HG02798 (cell line): Measurements from ENCODE around the gene GTF2I.
"Not testable (repeated sequence)": the region's sequence is repeated elsewhere in the genome, so short reads cannot be mapped to it uniquely, and the experiment has no call there.

ENCODE experiments used
- ATAC-seq: cut with Tn5 transposase; IDR thresholded peaks from one replicate; pipeline ENCODE4 v1.9.1; 2021; ENCODE audit warnings: mild to moderate bottlenecking; ENCODE audit not compliant: unreplicated experiment, poor library complexity

The GTF2I gene

DNA sequence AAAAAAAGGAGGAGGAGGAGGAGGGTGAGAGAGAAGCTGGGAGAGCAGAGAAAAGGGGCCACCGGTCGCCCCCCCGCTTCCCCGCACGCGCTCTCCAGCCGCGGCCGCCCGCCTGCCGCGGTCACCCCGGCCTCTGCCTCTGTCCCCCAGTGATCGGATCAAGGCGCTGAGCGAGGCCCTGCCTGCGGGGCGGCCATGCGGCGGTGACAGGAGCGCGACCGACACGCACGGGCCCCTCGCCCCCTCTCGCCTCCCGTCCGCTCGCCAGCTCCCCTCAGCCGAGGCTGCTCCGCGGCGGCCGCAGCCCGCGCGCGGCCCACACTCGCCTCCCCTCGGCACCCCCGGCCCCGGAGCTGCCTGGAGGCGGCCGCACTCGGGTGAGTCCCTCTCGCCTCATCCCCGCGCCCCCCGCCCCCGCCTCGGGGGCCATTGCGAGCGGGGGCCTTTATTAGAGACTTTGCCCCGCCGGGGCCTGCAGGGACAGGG is at the start of gene GTF2I:
GTF2I (plus strand) TSS at position 27 of the 486 bp plus-strand sequence. CDS start 31,411 bp downstream, outside the sequence.
- ATAC-seq, result peak; percentile 26

DNA sequence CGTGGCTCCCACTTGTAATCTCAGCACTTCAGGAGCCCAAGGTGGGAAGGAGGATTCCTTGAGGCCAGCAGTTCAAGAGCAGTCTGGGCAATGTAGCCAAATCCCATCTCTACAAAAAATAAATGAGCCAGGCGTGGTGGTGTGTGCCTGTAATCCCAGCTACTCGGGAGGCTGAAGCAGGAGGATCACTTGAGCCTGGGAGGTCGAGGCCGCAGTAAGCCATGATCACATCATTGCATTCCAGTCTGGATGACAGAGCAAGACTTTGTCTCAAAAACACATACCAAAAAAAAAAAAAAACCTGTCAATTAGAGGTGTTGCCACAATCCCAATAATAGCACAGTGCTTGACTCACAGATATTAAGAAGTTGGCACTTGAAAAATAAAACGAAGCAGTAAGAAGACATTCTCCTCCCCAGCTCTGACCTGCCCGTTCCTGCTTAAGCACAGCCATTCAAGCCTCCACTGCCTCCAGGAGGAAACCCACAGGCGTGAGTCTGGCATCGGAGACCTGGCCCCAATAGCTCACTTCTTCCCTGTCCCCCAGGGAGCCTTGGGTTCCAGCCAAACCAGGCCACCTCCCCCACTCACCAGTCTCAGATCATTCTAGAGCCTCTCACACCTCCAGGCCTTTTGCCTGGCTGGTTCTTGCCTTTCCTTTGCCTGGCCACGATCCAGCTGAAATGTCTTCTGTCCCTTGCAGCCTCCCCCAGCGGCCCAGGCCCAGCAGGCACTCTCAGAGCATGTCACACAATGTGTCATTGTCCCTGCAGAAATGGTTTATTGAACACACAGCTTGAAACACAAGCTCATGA is 45.3 kb upstream of the GTF2I start:
- no peak for ATAC-seq

DNA sequence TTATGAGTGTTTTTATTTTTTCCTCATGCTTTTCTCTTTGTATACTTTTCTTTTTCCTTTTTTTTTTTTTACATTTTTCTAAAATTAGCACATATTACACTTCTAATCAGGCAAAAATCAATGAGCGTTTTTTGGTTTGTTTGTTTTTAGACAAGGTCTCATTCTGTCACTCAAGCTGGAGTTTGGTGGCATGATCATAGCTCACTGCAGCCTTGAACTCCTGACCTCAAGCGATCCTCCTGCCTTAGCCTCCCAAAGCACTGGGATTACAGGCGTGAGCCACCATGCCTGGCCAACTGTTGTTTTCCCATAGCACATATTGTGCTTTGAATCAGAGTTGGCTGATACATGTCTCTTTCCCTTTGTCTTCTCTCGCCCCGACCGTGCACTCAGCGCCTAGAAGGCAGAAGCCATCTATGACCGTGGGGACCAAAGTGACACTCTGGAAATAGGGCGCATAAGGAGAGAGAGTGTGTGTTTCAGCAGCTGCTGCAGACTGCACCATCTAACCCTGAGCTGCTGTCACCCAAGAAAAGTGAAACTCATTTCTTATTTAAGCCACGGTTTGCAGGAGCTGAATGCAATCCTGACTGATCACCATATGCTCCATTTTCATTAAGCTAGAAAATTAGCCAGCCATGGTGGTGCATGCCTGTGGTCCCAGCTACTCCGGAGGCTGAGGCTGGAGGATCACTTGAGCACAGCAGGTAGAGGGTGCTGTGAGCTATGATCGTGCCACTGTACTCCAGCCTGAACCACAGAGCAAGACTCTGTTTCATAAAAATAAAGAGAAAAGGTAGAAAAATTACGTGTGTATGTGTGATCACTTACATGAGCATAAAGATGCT is 41.4 kb upstream of the GTF2I start:
- ATAC-seq, result no peak

DNA sequence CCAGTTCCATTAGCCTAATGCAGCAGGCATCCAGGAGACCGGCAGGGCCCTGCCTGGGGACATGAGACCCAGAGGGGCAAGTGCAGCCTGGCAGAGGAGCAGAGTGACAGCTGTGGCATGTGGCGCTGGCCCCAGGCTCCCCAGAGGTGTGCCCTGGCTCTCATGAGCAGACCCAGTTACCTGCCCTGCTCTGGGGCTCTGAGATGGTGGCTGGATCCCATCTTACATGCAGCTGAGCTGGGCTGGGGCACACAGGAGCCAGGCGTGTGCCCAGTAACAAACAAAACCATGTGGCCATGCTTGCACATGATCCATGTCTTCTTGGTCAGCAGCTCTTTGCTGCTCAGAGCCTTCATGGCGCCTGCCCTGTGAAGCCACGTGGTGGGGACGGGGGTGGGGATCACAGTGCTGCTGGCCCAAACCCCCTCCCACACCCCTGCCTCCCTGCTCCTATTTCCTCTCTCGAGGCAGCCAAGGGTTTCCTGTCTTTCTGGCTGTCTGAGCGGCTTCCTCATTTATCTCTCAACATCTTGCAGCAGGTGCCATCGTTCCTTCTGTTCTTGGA is 40.3 kb upstream of the GTF2I start:
- ATAC-seq, result no peak

DNA sequence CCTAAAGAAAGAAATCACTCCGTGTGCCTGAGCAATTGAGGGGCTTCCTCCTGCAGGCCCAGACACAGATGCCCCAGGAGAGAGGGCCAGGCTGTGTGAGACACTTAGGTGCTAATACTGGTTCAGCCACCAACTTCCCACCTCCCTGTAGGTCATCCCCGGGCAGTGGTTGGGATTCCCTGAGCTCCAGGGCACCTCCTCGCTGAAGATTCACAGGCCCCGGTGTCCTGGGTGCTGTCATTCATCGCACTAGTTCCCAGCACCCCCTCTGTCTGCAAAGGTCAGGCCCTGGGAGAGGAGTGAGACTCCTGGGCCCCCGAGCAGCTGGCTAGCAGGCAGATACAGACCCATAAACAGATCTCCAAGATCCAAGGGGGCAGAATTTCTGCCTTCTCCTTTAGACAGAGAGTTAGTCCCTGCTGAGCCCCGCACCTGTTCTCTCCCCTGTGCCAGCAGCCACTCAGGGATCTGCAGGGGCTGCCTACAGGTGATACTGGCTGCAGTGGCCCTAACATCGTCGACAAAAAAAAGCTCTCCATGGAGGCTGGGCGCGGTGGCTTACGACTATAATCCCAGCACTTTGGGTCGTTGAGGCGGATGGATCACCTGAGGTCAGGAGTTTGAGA is 38.2 kb upstream of the GTF2I start:
- ATAC-seq, result no peak

DNA sequence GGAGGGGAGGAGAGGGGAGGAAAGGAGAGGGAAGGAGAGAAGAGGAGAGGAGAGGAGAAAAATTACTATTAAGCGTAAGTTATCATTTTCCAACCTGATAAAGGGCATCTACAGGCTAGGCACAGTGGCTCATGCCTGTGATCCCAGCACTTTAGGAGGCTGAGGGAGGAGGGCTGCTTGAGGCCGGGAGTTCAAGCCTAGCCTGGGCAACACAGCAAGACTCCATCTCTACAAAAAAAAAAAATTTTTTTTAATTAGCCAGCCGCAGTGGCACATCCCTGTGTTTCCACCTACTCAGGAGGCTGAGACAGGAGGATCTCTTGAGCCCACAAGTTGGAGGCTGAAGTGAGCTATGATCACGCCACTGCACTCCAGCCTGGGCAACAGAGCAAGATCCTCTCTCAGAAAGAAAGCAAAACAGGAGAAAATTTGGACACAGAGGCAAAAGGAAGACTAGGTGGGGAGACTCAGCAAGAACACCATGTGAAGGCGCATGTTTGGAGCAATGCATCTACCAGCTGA is 35.2 kb upstream of the GTF2I start:
- ATAC-seq, result no peak

DNA sequence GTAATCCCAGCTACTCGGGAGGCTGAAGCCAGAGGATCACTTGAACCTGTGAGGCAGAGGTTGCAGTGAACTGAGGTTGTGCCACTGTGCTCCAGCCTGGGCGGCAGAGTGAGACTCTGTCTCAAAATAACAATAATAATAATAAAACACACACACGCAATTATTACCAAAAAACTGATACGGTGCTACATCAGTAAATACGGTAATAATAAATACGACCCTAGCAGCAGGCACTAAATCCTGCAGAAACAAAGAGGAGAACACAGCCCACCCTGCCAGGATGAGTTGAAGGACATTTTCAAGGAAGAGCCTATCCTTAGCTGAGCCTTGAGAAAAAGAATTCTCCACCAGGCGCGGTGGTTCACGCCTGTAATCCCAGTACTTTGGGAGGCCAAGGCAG is 34.4 kb upstream of the GTF2I start:
- ATAC-seq, result no peak

DNA sequence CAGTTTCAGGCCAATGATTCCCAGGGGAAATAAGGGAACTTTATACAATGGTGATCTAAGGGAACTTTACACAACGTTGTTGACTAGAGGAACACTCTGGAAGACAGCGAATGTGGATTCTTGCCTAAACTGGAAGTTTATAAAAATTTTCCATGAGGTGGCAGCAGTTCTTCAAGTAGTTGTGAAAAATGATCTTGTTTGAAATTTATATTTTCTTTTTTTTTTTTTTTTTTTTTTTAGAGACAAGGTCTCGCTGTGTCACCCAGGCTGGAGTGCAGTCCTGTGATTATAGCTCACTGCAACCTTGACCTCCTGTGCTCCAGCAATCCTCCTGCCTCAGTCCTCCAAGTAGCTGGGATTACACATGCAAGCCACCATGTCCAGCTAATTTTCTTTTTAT is 32.1 kb upstream of the GTF2I start:
- ATAC-seq, result no peak

DNA sequence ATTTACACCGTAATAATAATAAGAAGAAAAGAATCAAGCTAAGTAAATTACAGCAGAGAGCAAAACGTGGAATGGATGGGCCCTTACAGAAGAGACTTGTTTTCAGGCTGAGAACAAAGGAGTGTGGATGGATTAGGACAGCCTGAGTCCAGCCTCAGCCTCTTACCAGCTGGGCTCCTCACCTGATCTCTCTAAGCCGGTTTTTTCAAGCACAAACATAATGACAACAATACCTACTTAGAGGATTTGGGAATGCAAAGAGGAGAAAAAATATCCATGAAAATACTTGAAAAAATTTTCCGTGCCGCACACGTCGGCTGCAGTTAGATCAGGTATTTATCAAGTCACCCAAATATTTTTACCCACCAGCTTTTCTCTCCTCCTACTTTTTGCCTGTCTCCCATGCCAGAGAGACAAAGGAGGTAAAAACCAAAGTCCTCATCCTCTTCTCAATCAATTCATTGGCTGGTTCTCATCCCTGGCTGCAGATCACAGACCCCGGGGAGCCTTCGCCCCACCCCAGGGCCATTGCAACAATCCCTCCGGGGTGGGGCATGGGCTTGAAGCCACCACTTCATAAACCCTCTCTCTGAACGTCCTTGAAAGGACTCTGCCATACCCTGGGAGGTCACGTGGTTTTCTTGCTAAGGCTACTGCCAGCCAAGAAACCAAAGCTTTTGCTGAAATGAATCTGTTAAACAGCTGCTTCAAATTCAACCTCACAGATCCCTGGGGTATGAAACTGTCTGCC is 29.7 kb upstream of the GTF2I start:
- ATAC-seq, result no peak

DNA sequence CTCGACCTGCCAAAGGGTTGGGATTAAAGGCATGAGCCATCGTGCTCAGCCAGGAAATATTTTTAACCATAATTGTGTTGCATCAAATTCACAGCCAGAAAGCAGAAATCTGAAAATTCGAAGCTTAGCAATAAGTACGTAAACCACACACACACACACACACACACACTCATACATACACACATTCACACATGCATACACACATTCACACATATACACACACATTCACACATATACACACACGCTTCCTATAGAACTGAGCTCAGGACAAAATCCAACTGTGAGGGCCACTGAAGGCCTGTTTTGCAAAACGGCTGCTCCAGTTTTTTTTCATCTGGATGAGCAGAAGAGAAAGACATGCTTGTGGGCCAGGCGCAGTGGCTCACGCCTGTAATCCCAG is 25.0 kb upstream of the GTF2I start:
- no peak for ATAC-seq

DNA sequence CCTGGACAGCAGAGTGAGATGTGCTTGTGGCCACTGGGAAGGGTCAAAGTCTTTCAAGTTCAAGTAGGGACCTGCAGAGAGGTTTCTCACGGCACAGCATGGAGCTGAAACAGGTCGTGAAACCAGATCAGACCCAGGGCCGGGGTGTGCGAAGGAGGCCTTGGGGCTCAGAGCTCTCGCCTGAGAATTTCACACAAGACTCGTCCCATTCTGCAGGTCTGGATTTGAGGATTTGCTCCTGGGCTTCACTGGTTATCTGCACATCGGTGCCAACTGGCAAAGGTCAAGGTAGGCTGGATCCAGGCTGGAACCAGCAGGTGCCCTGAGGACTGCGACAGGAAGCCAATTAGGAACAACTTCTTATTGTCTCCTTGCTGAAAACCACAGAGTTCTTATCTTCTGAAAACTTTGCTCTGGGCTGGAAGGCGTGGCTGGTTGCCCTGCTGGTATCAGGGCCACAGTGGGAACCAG is 24.0 kb upstream of the GTF2I start:
- no peak for ATAC-seq

DNA sequence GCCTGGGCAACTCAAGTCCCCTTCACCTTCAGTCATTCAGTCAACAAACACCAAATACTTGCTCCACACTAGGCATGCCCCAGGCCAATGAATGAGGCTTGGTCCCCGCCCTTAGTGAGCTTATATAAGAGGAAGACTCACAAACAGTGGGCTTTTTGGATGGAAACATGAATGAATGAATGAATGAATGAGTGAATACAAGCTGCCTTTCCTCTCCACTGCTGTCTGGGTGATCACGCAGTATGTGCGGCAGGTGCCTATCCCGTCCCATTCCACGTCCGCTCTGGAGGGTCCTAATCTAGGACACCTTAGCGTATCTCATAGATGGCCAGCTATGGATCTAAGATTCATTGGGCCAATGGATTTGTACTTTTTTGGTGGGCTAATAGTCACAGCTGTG is 19.8 kb upstream of the GTF2I start:
- ATAC-seq, result no peak

DNA sequence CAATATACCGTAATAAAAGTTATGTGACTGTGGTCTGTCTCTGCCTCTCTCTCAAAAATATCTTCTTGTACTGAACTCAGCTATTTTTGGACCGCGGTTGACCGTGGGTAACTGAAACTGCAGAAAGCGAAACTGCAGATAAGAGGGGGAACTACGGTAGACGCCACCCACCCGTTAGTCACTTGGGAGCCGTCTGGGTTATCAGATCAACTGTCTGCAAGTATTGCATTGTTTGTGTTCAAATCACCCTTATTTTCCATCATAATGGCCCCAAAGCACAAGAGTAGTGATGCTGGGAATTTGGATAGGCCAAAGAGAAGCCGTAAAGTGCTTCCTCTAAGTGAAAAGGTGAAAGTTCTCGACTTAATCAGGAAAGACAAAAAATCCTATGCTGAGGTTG is 7.5 kb upstream of the GTF2I start:
- peak; percentile 89 for ATAC-seq

DNA sequence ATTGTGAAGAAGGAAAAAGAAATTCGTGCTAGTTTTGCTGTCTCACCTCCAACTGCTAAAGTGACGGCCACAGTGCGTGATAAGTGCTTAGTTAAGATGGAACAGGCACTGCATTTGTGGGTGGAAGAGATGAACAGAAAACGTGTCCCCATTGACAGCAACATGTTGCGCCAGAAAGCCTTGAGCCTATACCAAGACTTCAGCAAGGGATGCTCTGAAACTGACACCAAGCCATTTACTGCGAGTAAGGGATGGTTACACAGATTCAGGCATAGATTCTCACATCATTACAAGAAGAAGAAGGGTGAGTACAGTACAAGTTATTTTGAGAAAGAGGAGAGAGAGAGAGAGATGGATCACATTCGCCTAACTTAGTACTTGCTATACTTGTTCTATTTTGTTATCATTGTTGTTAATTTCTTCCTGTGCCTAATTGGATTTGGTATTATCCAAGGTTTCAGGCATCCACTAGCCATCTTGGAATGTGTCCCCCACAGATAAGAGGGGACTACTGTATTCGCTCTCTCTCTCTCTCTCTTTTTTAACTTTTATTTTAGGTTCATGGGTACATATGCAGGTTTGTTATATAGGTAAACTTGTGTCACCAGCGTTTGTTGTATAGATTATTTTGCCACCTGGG is 6.9 kb upstream of the GTF2I start:
- ATAC-seq, result peak; percentile 69

DNA sequence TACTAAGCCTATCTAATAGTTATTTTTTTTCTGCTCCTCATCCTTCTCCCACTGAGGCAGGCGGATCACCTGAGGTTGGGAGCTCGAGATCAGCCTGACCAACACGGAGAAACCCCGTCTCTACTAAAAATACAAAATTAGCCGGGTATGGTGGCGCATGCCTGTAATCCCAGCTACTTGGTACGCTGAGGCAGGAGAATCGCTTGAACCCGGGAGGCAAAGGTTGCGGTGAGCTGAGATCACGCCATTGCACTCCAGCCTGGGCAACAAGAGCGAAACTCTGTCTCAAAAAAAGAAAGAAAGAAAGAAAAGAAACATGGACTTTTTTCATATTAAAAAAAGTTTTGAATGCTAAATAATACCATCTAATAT is 6.4 kb upstream of the GTF2I start:
- ATAC-seq, result not testable (repeated sequence)

DNA sequence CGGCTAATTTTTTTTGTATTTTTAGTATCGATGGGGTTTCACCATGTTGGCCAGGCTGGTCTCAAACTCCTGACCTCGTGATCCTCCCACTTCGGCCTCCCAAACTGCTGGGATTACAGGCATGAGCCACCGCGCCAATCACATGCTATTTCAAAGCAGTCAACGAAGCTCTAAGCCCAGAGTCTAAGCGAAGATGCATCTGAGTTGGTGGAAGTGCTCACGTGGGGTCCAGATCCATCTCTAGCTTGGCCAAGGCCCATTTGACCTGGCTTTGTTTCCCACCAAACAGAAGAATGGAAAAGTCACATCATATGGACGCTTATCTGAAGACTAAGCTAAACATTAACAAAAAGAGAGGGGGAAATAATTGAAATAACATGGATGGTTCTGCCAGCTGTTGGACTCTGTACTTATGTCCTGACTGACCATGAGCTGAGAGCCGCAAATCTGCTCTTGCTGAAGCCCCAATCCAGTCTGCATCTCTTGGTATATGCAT is 3.8 kb upstream of the GTF2I start:
- ATAC-seq, result no peak

DNA sequence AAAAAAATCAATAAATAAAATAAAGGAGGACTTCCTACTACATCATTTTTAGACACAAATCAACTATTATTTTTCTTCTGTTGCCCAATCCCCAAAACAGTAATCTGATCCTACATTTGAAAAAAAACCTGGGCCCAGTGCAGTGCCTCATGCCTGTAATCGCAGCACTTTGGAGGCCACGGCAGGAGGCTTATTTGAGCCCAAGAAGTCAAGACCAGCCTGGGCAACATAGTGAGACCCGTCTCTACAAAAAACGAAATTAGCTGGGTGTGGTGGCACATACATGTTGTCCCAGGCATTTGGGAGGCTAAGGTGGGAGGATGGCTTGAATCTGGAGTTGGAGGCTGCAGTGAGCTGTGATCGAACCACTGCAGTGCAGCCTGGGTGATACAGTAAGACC is 2.7 kb upstream of the GTF2I start:
- ATAC-seq, result no peak

DNA sequence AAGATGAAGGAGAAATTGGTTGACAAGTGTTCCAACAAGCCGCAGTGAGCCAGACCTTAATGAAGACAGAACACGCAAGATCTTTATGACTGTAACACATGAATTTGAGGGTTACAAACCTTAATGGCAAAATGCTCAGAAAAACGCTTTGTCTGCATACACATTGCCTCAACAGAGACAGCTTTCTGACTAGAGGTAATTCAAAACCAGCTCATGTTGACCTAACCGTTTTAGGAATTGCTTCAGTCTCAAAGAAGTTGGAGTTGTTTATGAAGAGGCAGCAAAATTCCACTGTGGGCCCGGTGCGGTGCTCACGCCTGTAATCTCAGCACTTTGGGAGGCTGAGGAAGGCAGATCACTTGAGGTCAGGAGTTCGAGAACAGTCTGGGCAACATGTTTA is 2.2 kb upstream of the GTF2I start:
- ATAC-seq, result no peak
